ENCODE measurements around the gene TMEM202. TPM values are rescaled to one million over a fixed set of nuclear protein-coding genes. Genes with fewer than 3 reads are reported as not detected.

The TMEM202 gene
- polyA plus RNA-seq, 1 experiment, result not detected

- ChIA-PET POLR2A (no interaction called here), CTCF (interaction anchor here (1.1 to 1.6 kb wide), 3 partner anchors 9 to 88 kb away, joined by 4 to 6 read pairs (median 6); no protein-coding TSS in a partner anchor)
- H3K4me3 ChIP-seq (ENCODE audit: low read depth, low read length), result no peak overlapping the region
- TF ChIP-seq CTCF (IDR thresholded peaks at IDR 0.05; ENCODE audit: insufficient read depth, low read depth, low read length), result no peak
- H3K36me3 ChIP-seq (ENCODE audit: control insufficient read depth, insufficient read depth, low read length), result 0 out of 2 replicates have a peak, but pooled peaks cover under 1% of the 10 kb centered on the region
- no peaks in the 10 kb centered on the region for H3K27me3 ChIP-seq (ENCODE audit: control insufficient read depth, insufficient read depth, low read length)
- DNase-seq (ENCODE audit: low read depth), result no peak
Measured at GRCh38 chr15:72361176-72361575, 36.9 kb upstream of the TMEM202 start.

GRCh38 chr15:72365844-72366243, 32.3 kb upstream of the TMEM202 start:
- POLR2A ChIA-PET, result no interaction called here

GRCh38 chr15:72368325-72368724, 29.8 kb upstream of the TMEM202 start:
- no peak for DNase-seq (ENCODE audit: low read depth)
- ChIA-PET CTCF (interaction anchor here (1.5 kb wide), 1 partner anchor 232 kb away, joined by 4 read pairs; no protein-coding TSS in a partner anchor), POLR2A (no interaction called here)
- H3K4me3 ChIP-seq (ENCODE audit: low read depth, low read length), result no peak overlapping the region
- TF ChIP-seq CTCF (IDR thresholded peaks at IDR 0.05; ENCODE audit: insufficient read depth, low read depth, low read length), result no peak
- H3K36me3 ChIP-seq (ENCODE audit: control insufficient read depth, insufficient read depth, low read length), result no peaks in the 10 kb centered on the region
- no peaks in the 10 kb centered on the region for H3K27me3 ChIP-seq (ENCODE audit: control insufficient read depth, insufficient read depth, low read length)

More at GRCh38 chr15:72365844-72366243, 32.3 kb upstream of the TMEM202 start:
- no peak overlapping the region for H3K4me3 ChIP-seq (ENCODE audit: low read depth, low read length)
- CTCF ChIA-PET, result interaction anchor here (0.7 kb wide), 1 partner anchor 232 kb away, joined by 3 read pairs; no protein-coding TSS in a partner anchor
- DNase-seq (ENCODE audit: low read depth), result no peak
- no peaks in the 10 kb centered on the region for H3K36me3 ChIP-seq (ENCODE audit: control insufficient read depth, insufficient read depth, low read length)
- TF ChIP-seq CTCF (IDR thresholded peaks at IDR 0.05; ENCODE audit: insufficient read depth, low read depth, low read length), result no peak
- no peaks in the 10 kb centered on the region for H3K27me3 ChIP-seq (ENCODE audit: control insufficient read depth, insufficient read depth, low read length)

- no peaks in the 10 kb centered on the region for H3K36me3 ChIP-seq (ENCODE audit: control insufficient read depth, insufficient read depth, low read length)
- CTCF ChIA-PET, result interaction anchor here (1.5 kb wide), 1 partner anchor 231 kb away, joined by 4 read pairs; no protein-coding TSS in a partner anchor
- no peaks in the 10 kb centered on the region for H3K27me3 ChIP-seq (ENCODE audit: control insufficient read depth, insufficient read depth, low read length)
- DNase-seq (ENCODE audit: low read depth), result no peak
- no peak for TF ChIP-seq CTCF (IDR thresholded peaks at IDR 0.05; ENCODE audit: insufficient read depth, low read depth, low read length)
- H3K4me3 ChIP-seq (ENCODE audit: low read depth, low read length), result no peak overlapping the region
- POLR2A ChIA-PET, result no interaction called here
Measured at GRCh38 chr15:72368899-72369298, 29.2 kb upstream of the TMEM202 start.

- TF ChIP-seq CTCF (IDR thresholded peaks at IDR 0.05; ENCODE audit: insufficient read depth, low read depth, low read length), result no peak
- ChIA-PET POLR2A (no interaction called here), CTCF (interaction anchor here (1.0 to 1.6 kb wide), 2 partner anchors 9 to 12 kb away, joined by 3 to 6 read pairs; no protein-coding TSS in a partner anchor)
- H3K36me3 ChIP-seq (ENCODE audit: control insufficient read depth, insufficient read depth, low read length), result no peaks in the 10 kb centered on the region
- no peaks in the 10 kb centered on the region for H3K27me3 ChIP-seq (ENCODE audit: control insufficient read depth, insufficient read depth, low read length)
- no peak overlapping the region for H3K4me3 ChIP-seq (ENCODE audit: low read depth, low read length)
- no peak for DNase-seq (ENCODE audit: low read depth)
Measured at GRCh38 chr15:72369964-72370363, 28.1 kb upstream of the TMEM202 start.
